ENCODE data around the gene SMIM32.

- TF ChIP-seq CTCF (CRISPR knock-in tag; IDR thresholded peaks at IDR 0.05) = no peak
- TF ChIP-seq ZFP41 (CRISPR knock-in tag; IDR thresholded peaks at IDR 0.05; ENCODE audit: borderline replicate concordance) = no peak
- TF ChIP-seq ZBTB33 (CRISPR knock-in tag; IDR thresholded peaks at IDR 0.05) = no peak
- no peak for TF ChIP-seq POLR2A (IDR thresholded peaks at IDR 0.05; ENCODE audit: insufficient read depth in 1 of 2, low read depth in 2 of 2, low read length in 2 of 2)
- no peak for TF ChIP-seq JUND (CRISPR knock-in tag; IDR thresholded peaks at IDR 0.05)
- no peak for TF ChIP-seq ZNF512 (CRISPR knock-in tag; IDR thresholded peaks at IDR 0.05)
- no peak for TF ChIP-seq ZFP1 (CRISPR knock-in tag; IDR thresholded peaks at IDR 0.05)
- TF ChIP-seq NBN (conservative IDR thresholded peaks at IDR 0.05) = no peak
- TF ChIP-seq HDAC1 (CRISPR knock-in tag; IDR thresholded peaks at IDR 0.05) = no peak
- TF ChIP-seq ZNF232 (CRISPR knock-in tag; IDR thresholded peaks at IDR 0.05; ENCODE audit: borderline replicate concordance) = no peak
- TF ChIP-seq ZNF543 (CRISPR knock-in tag; IDR thresholded peaks at IDR 0.05) = no peak
- TF ChIP-seq FOXK2 (IDR thresholded peaks at IDR 0.05) = no peak
- TF ChIP-seq ZNF672 (CRISPR knock-in tag; IDR thresholded peaks at IDR 0.05) = no peak
- no peak for TF ChIP-seq MYPOP (CRISPR knock-in tag; IDR thresholded peaks at IDR 0.05)
Measured at GRCh38 chr5:136226401-136226800, 33.4 kb upstream of the SMIM32 start.
